ENCODE data around the gene CLCNKA. TPM values are rescaled to one million over a fixed set of nuclear protein-coding genes. Genes with fewer than 3 reads are reported as not detected.

Gene CLCNKA
- total RNA-seq, 2 donors from 2014 or later = not detected

- ATAC-seq (replicated peaks in 1 of 2) (peak; percentile 78 to 87), DNase-seq (peak; percentile 61 to 77)
- H3K27ac Mint-ChIP-seq = no peak overlapping the region
- H3K4me3 Mint-ChIP-seq = peak overlapping the region; percentile 67 to 86
- peaks cover 6% of the 10 kb centered on the region for H3K4me1 Mint-ChIP-seq (ENCODE audit: low read depth)
- no peaks in the 10 kb centered on the region for H3K36me3 Mint-ChIP-seq (ENCODE audit: insufficient read depth in 2 of 2)
- H3K27me3 Mint-ChIP-seq (ENCODE audit: low read depth) = peaks cover 6% of the 10 kb centered on the region
- H3K9me3 Mint-ChIP-seq = no peaks in the 10 kb centered on the region
Observed at GRCh38 chr1:16078925-16079656, 57.3 kb downstream of the CLCNKA start.

GRCh38 chr1:16080422-16081150 is 58.8 kb downstream of the CLCNKA start:
- no peak for ATAC-seq (replicated peaks in 1 of 2)
- peaks cover 6% of the 10 kb centered on the region for H3K4me1 Mint-ChIP-seq (ENCODE audit: low read depth)
- H3K27ac Mint-ChIP-seq = no peak overlapping the region
- no peaks in the 10 kb centered on the region for H3K36me3 Mint-ChIP-seq (ENCODE audit: insufficient read depth in 2 of 2)
- H3K9me3 Mint-ChIP-seq = no peaks in the 10 kb centered on the region
- H3K27me3 Mint-ChIP-seq (ENCODE audit: low read depth) = no peaks in the 10 kb centered on the region
- no peak for DNase-seq
- H3K4me3 Mint-ChIP-seq = no peak overlapping the region

GRCh38 chr1:16081636-16082035 is 59.8 kb downstream of the CLCNKA start:
- H3K27ac Mint-ChIP-seq = no peak overlapping the region
- H3K27me3 Mint-ChIP-seq (ENCODE audit: low read depth) = no peaks in the 10 kb centered on the region
- peaks cover 6% of the 10 kb centered on the region for H3K4me1 Mint-ChIP-seq (ENCODE audit: low read depth)
- H3K4me3 Mint-ChIP-seq = no peak overlapping the region
- H3K36me3 Mint-ChIP-seq (ENCODE audit: insufficient read depth in 2 of 2) = no peaks in the 10 kb centered on the region
- no peak for DNase-seq
- no peak for ATAC-seq (replicated peaks in 1 of 2)
- H3K9me3 Mint-ChIP-seq = no peaks in the 10 kb centered on the region

GRCh38 chr1:16082283-16083038 is 60.6 kb downstream of the CLCNKA start:
- Mint-ChIP-seq H3K4me3 (no peak overlapping the region), H3K4me1 (ENCODE audit: low read depth) (peaks cover 6% of the 10 kb centered on the region), H3K9me3 (no peaks in the 10 kb centered on the region), H3K27ac (no peak overlapping the region), H3K27me3 (ENCODE audit: low read depth) (no peaks in the 10 kb centered on the region), H3K36me3 (ENCODE audit: insufficient read depth in 2 of 2) (no peaks in the 10 kb centered on the region)
- peak; percentile 70 to 73 for DNase-seq
- peak; percentile 45 to 55 for ATAC-seq (replicated peaks in 1 of 2)

- no peaks in the 10 kb centered on the region for H3K9me3 Mint-ChIP-seq
- no peak for DNase-seq
- no peaks in the 10 kb centered on the region for H3K36me3 Mint-ChIP-seq (ENCODE audit: insufficient read depth in 2 of 2)
- H3K27ac Mint-ChIP-seq = no peak overlapping the region
- no peak for ATAC-seq (replicated peaks in 1 of 2)
- H3K4me3 Mint-ChIP-seq = no peak overlapping the region
- peaks cover 6% of the 10 kb centered on the region for H3K4me1 Mint-ChIP-seq (ENCODE audit: low read depth)
- H3K27me3 Mint-ChIP-seq (ENCODE audit: low read depth) = no peaks in the 10 kb centered on the region
Observed at GRCh38 chr1:16083486-16083885, 61.6 kb downstream of the CLCNKA start.

Other genes starting within 250 kb of the CLCNKA start
- gene UQCRHL, start 214.4 kb upstream of the CLCNKA start, total RNA-seq = 1 to 10 TPM; 2.2 to 2.9 TPM
- 10 to 100 TPM; 53.5 to 56.9 TPM for gene SPEN, start 174.3 kb upstream of the CLCNKA start, total RNA-seq
- 10 to 100 TPM; 76.0 to 84.1 TPM for gene ZBTB17, start 45.9 kb upstream of the CLCNKA start, total RNA-seq
- not detected for gene SRARP, start 17.8 kb upstream of the CLCNKA start, total RNA-seq
- not detected for gene HSPB7, start 4.0 kb upstream of the CLCNKA start, total RNA-seq
- gene CLCNKB, start 21.7 kb downstream of the CLCNKA start, total RNA-seq = not detected
- gene FAM131C, start 51.6 kb downstream of the CLCNKA start, total RNA-seq = under 1 TPM; 0.32 to 0.86 TPM
- gene EPHA2, start 134.0 kb downstream of the CLCNKA start, total RNA-seq = under 1 TPM in 1 of 2 donors, not detected in 1; 0.43 TPM
- gene ARHGEF19, start 190.6 kb downstream of the CLCNKA start, total RNA-seq = 1 to 10 TPM; 7.0 to 9.9 TPM
- 1 to 10 TPM; 3.0 to 7.8 TPM for gene CPLANE2, start 215.1 kb downstream of the CLCNKA start, total RNA-seq

All from activated T-cell treated with anti-CD3 and anti-CD28 coated beads, Interleukin-2, amount 50 U/mL, for 72 hours (primary cell).